Stimulated activated CD4-positive, alpha-beta T cell treated with anti-CD3 and anti-CD28 coated beads, Interleukin-12 subunit alpha, Interleukin-12 subunit beta, amount 100 ng/mL, for 48 hours (primary cell): Measurements from ENCODE around the gene GABBR1.
"Not testable (repeated sequence)": the region's sequence is repeated elsewhere in the genome, so short reads cannot be mapped to it uniquely, and the experiment has no call there.

ENCODE experiments used
- DNase-seq, 3 donors: peaks; one replicate each; pipeline ENCODE4 v3.0.0-alpha.2; 2020; ENCODE audit warnings: low read depth in 2 of 3, low spot score in 1 of 3

Gene GABBR1

GRCh38 chr6:29632789-29633533, at the start of gene GABBR1:
GABBR1 (minus strand) TSS chr6:29633183; CDS start chr6:29632385, 798 bp downstream.
- DNase-seq = peak; percentile 33 to 72 (median 52)

GRCh38 chr6:29681811-29682210, 48.8 kb upstream of the GABBR1 start:
- DNase-seq = no peak

GRCh38 chr6:29680904-29681303, 47.9 kb upstream of the GABBR1 start, which contains the start of gene ZFP57:
ZFP57 (minus strand) TSS chr6:29681152; CDS start chr6:29677003, 4,149 bp downstream.
- DNase-seq = no peak

GRCh38 chr6:29680416-29680815, 47.4 kb upstream of the GABBR1 start:
- no peak for DNase-seq

- DNase-seq = no peak
These were observed 47.0 kb upstream of the GABBR1 start for GRCh38 chr6:29679962-29680361.

- no peak for DNase-seq
These were observed 45.1 kb upstream of the GABBR1 start for GRCh38 chr6:29678114-29678513.

GRCh38 chr6:29676981-29677601, 44.1 kb upstream of the GABBR1 start:
- DNase-seq = no peak

- DNase-seq = no peak
These were observed 42.6 kb upstream of the GABBR1 start for GRCh38 chr6:29675561-29675960.

GRCh38 chr6:29674008-29674407, 41.0 kb upstream of the GABBR1 start:
- DNase-seq = no peak

GRCh38 chr6:29673161-29673560, 40.2 kb upstream of the GABBR1 start:
- no peak for DNase-seq

GRCh38 chr6:29672116-29672515, 39.1 kb upstream of the GABBR1 start:
- DNase-seq = not testable (repeated sequence)

GRCh38 chr6:29671026-29671425, 38.0 kb upstream of the GABBR1 start:
- DNase-seq = no peak

- DNase-seq = no peak
These were observed 34.2 kb upstream of the GABBR1 start for GRCh38 chr6:29667158-29667557.

GRCh38 chr6:29666826-29667130, 33.8 kb upstream of the GABBR1 start:
- DNase-seq = no peak

GRCh38 chr6:29665942-29666825, 33.2 kb upstream of the GABBR1 start:
- DNase-seq = no peak

- DNase-seq = no peak
These were observed 30.5 kb upstream of the GABBR1 start for GRCh38 chr6:29663300-29664042.

GRCh38 chr6:29661502-29662141, 28.6 kb upstream of the GABBR1 start:
- DNase-seq = not testable (repeated sequence)

GRCh38 chr6:29661071-29661470, 28.1 kb upstream of the GABBR1 start:
- DNase-seq = no peak

- no peak for DNase-seq
These were observed 23.8 kb upstream of the GABBR1 start, which contains the start of gene MOG for GRCh38 chr6:29656798-29657197. MOG (plus strand) TSS chr6:29657092; CDS start chr6:29657210, 118 bp downstream.

- no peak for DNase-seq
These were observed 23.2 kb upstream of the GABBR1 start for GRCh38 chr6:29656157-29656556.
